ENCODE data around the gene VGLL3.

DNA sequence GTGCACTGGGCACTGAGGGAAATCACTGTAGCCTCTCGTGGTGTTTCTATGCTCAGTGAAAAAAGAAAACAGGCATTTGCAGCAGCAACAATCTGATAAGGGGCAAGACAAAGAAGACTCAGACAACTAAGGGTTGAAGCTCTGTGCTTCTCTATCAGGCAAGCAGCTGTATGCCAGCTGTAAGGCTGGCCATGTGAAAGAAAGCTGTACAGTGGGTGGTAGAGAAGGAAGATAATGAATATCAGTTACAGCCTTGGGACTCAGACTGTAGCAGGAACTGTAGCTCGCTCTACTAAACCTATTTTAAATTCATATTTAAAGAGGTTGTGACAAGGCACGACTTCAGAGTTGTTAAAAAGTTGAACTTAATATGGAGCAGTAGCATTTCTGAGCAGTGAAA is 76.3 kb downstream of the VGLL3 start:
- TF ChIP-seq, protein P1, sequence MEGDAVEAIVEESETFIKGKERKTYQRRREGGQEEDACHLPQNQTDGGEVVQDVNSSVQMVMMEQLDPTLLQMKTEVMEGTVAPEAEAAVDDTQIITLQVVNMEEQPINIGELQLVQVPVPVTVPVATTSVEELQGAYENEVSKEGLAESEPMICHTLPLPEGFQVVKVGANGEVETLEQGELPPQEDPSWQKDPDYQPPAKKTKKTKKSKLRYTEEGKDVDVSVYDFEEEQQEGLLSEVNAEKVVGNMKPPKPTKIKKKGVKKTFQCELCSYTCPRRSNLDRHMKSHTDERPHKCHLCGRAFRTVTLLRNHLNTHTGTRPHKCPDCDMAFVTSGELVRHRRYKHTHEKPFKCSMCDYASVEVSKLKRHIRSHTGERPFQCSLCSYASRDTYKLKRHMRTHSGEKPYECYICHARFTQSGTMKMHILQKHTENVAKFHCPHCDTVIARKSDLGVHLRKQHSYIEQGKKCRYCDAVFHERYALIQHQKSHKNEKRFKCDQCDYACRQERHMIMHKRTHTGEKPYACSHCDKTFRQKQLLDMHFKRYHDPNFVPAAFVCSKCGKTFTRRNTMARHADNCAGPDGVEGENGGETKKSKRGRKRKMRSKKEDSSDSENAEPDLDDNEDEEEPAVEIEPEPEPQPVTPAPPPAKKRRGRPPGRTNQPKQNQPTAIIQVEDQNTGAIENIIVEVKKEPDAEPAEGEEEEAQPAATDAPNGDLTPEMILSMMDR (IDR thresholded peaks at IDR 0.05; ENCODE audit: insufficient read depth, low read length), result no peak
- no peak for TF ChIP-seq POLR2AphosphoS5 (IDR thresholded peaks at IDR 0.05; ENCODE audit: low read depth)
- TF ChIP-seq, protein P2, sequence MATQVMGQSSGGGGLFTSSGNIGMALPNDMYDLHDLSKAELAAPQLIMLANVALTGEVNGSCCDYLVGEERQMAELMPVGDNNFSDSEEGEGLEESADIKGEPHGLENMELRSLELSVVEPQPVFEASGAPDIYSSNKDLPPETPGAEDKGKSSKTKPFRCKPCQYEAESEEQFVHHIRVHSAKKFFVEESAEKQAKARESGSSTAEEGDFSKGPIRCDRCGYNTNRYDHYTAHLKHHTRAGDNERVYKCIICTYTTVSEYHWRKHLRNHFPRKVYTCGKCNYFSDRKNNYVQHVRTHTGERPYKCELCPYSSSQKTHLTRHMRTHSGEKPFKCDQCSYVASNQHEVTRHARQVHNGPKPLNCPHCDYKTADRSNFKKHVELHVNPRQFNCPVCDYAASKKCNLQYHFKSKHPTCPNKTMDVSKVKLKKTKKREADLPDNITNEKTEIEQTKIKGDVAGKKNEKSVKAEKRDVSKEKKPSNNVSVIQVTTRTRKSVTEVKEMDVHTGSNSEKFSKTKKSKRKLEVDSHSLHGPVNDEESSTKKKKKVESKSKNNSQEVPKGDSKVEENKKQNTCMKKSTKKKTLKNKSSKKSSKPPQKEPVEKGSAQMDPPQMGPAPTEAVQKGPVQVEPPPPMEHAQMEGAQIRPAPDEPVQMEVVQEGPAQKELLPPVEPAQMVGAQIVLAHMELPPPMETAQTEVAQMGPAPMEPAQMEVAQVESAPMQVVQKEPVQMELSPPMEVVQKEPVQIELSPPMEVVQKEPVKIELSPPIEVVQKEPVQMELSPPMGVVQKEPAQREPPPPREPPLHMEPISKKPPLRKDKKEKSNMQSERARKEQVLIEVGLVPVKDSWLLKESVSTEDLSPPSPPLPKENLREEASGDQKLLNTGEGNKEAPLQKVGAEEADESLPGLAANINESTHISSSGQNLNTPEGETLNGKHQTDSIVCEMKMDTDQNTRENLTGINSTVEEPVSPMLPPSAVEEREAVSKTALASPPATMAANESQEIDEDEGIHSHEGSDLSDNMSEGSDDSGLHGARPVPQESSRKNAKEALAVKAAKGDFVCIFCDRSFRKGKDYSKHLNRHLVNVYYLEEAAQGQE (IDR thresholded peaks at IDR 0.05; ENCODE audit: insufficient replicate concordance, low read depth), result no peak
- TF ChIP-seq GABPA (IDR thresholded peaks at IDR 0.05; ENCODE audit: low read depth), result no peak

Data from HL-60 (cell line).